GM18858 (cell line): Measurements from ENCODE around the gene COL5A1.

Experiments used
- ATAC-seq: cut with Tn5 transposase; IDR thresholded peaks from one replicate; pipeline ENCODE4 v1.9.1; 2021; ENCODE audit not compliant: unreplicated experiment

The COL5A1 gene

DNA sequence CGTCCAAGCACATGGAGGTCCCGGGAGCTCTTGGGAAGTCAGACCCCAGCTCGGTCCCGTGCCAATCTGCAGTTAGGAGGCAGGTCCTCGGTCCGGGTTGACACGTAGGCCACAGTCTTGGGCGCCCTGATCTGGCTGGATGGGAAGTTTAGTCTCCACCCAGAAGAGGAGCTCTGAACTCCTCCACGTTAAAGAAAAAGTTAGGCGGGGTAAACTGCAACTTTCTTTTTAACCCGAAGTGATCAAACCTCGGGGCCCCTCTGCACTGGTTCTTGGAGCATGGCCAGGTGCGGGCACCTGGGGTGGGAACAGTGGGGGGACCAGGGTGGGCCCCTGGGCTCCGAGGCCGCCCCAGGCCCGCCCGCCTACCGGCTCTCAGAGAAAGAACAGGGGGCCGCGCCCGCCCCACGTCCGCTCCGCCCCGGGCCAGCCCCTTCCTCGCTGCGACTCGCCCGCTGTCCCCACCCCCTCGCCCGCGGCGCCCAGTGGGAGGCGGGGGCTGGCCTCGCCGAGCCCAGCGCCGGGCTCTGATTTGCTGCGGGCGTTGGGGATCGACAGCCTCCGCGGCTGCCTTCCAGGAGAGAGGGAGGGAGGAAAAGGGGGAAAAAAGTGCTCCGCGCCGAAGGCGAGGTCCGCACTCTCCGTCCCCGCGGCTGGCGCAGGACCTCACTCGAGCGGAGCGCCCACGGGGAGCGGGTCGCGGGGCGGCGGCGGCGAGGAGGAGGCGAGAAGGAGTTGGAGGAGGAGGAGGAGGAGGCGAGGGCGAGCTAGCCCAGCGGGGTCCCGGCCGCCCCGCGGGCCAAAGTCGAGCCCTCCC lies at the start of gene COL5A1:
Gene COL5A1, plus strand, starts transcription at position 631 of the 817 bp plus-strand sequence. CDS start 385 bp downstream, outside the sequence.
- ATAC-seq = no peak

DNA sequence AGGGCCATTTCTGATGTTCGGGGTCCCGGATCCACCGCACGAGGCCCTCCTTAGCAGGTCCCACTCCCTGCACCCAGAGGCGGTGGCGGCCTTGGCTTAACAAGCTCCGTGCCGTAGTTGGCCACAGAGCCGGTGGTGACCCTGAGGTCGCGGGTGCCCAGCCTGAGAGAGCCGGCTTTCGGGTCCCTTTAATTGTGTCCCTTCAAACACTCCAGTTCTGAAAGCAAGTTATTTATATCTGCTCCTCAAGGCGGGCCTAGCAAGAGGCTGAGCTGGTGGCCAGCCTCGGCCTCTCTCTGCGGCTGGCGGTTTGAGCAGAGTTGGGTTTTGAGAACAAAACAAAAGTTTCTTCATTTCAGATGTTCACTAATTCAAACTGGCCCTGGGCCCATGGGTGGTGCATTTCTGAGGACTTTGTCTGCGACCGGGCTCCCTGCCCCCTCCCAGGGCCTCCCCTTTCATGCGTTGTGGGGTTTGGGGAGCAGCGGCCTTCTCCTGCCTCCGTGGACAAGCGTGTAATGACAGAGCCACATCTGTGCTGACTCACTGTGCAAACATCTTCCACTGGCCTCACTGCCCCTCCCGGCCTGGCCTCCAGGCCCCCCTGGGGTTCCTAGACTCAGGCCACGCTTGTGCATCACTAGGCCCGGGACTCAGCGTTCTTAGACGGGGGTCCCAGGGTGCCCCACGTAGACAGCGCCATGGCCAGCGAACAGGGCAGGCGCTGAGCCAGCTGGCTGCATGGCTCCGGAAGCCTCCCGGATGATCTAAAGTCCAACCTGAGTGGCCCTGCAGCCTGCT lies 49.4 kb upstream of the COL5A1 start:
- no peak for ATAC-seq

DNA sequence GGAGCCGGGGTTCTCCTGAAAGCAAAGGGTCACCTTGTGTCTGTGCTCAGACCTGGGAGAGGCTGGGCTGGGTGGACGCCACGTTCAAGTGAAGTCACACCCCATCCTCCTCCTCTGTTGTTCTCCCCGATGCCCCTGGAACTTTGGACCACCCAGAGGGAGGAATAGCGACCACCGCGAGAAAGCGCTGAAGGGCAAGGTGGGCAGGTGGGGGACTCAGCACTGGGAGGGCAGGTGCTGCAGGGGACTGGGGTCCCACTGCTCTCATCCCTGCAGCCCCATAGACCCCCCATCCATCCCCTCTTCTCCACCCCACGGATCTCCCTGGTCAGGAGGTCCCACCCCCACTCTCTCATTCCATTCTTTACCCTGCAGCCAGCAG lies 48.8 kb upstream of the COL5A1 start:
- no peak for ATAC-seq

DNA sequence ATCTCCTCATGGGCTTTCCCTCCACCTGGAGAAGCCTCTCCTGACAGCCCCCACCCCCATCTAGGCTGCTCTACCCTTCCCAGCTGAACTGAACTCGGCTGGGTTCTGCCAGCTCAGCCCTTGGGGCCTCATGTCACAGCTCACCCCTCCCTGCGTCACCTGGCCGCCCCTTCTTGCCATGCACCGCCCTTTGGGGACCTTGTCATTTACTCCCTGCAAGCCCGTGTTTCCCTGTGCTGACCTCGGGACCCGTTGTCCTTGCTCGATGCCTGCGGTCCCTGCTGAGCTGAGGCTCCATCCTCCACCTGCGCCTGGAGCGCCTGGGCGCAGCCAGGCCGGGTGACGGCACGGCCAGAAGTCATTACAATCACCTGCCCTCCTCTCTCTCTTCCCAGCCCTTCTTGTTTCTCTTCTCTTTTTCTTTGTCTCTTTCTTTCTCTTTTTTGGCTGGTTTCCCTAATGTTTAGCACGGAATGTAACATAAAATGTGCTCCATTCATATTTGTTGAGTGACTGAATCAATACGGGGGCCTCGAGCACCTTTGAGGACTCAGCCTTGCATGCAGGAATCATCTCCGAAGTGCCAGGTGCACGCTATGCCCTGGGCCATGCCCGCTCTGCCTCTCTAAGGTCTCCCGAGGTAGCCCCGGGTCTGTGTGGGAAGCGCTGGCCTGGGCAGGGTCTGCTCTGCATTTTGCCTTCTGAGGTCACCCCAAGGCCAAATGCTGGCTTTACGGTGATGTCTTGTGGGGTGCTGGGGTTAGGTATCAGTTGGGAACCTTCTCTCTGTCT lies 48.1 kb upstream of the COL5A1 start:
- ATAC-seq = no peak

DNA sequence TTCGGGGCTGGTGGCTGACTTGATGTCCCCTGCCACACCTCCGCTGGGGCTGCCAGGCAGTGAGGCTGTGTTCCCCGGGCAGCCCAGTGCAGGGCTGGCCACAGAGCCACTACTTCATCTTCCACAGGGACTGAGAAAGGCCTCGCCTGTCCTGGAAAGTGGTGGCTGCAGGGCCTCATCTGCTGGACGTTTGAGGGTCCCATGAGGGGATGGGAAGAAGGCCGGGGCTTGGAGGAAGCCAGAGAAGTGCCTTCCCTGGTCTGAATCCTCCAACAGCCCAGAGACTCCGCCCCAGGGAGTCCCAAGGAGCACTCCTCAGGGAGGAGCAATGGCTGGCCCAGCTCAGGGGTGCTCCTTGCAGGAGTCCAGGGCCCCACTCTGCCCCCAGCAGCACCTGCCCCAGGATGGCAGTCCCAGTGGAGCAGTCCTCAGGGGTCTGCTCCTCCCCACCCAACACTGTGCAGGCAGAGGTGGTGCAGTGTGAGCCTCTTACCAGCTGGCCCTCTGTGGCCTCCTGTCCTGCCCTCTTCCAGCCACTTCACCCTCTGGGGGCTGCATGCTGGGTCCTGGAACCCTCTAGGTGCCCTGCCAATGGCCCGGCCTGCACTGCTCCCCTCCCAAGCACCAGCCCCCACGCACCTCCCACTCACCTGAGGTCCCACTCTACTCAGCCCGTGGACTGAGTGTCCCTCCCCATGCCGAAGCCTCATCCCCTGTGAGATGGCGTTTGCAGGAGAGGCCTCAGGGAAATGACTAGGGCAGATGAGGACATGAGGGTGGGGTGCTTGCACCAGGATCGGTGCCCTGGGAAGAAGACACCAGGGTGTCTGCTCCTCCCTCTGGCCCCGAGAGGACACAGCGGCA lies 47.3 kb upstream of the COL5A1 start:
- ATAC-seq = no peak

DNA sequence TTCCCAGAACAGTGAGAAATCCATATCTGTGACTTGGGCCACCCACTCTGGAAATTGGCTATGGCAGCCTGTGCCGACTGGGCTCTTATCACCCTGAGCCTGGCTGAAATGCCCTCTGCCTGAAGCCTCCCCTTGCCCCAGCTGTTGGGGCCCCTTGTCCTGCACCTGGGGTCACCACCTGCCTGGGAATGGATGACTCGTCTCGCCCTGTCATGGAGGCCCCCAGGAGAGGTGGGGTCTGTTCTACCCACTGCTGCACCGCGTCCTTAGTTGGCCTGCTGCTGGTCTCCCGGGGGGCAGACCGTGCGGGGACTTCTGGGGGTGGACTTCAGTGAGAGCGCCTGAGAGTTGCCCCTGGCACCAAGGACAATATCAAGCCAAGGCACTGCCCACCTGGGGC lies 46.6 kb upstream of the COL5A1 start:
- no peak for ATAC-seq

DNA sequence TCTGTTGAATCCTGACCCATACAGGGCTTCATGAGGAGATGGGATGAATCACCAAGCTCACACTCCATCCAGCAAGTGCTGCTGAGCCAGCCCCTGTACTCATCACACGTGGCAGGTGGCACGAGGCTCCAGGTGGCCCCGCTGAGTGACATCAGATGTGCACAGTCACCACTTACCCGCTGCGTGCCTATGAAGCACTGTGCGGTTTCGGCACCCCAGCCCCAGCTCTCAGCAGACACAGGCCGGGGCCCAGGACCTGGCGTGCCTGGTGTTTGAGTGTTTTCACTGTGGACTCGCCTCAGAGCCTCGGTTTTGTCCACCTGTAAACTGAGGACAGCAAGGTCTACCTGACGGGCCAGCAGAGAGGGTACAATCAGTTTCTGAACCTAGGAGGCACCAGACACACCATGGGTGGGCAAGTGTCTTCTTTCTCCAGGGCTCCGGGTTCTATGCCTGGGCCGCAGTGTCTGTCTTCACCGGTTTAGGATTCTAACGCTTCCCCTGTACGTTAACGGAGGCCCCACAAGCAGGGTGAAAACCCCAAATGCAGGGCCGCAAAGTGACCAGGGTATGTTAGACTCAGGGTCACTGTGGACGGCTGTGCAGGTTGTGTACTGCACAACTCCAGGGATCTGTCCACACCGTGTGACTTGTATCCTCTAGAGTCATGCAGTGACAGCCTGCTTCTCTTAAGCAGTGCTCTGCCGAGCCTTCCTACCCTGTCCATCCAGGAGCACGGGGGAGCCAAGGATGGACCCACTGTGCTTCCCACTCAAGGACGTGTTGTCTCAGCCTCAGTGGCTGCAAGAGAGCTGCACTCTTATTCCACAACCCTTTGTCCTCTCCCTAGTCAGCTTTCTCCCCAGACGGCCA lies 44.3 kb upstream of the COL5A1 start:
- ATAC-seq = no peak

DNA sequence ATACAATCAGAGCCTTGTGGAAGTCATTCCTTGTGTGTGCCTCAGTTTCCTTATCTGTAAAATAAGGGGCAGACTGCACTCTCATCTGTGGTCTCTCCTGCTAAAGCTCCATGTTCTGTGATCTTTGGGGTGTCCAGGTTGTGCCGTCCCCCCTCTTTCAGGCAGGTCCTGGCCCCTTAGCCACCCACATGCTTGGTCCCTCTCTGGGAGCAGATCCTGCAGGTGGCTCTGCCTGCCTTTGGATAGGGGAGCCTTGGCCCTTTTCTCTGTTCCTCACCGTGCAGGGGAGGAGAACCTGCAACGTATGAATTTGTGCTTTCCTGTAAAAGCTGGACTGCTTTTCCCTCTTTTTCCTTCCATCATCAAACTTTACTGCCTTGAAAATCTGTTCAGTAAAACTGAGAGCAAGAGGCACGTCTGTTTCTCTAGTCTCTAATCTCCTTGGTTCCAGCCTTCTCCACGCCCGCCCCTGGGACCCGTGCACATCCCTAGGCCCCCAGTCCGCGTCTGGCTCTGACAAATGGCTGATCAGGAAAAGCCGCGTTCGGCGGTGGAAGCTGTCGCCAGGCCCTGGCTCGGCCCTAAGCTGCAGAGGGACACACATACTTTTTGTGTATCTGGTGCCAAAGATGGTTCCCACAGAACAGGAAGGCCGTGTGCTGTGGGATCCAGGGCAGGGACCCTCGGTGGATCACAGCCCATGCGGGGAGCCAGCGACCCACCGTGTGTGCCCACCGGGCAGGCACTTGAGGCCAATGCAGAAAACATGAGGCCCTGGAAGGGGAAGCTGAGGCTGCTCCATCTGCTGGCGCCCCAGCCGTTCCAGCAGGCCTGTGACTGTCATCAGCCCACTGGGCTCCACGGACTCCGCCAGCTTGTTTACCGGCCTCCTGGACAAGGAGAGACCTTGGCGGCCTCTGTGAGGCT lies 43.4 kb upstream of the COL5A1 start:
- ATAC-seq = no peak

DNA sequence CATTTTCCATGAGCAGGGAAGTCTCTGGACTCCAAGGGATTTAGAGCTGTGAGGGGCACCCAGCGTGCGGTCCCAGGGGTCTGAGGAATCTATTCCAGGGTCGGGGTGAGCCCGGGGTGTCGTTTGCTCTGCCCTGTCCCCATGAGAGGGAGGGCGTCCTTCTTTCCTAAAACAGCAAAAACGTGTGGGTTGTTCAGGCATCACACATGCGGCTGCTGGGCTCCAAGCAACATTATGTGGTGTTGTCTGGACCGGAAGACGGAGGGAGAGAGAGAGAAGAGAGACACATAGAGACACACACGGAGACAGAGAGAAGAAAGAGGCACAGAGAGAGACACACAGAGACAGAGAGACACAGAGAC lies 42.7 kb upstream of the COL5A1 start:
- ATAC-seq = no peak

DNA sequence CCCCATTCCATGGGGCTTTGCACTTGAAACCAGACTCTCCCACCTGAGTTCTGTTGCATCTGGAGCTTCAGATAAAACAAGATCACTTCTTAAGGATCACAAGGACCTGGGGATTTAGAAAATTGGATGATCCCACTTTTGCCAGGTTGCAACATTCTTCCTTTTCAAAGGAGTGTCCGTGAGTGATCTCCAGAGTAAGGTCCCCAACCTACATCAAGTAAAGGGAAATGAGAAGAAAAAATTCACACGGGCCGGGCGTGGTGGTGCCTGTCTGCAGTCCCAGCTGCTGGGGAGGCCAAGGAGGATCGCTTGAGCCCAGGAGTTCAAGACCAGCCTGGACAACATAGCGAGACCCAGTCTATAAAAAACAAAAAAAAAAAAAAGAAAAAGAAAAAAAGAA lies 41.2 kb upstream of the COL5A1 start:
- no peak for ATAC-seq

DNA sequence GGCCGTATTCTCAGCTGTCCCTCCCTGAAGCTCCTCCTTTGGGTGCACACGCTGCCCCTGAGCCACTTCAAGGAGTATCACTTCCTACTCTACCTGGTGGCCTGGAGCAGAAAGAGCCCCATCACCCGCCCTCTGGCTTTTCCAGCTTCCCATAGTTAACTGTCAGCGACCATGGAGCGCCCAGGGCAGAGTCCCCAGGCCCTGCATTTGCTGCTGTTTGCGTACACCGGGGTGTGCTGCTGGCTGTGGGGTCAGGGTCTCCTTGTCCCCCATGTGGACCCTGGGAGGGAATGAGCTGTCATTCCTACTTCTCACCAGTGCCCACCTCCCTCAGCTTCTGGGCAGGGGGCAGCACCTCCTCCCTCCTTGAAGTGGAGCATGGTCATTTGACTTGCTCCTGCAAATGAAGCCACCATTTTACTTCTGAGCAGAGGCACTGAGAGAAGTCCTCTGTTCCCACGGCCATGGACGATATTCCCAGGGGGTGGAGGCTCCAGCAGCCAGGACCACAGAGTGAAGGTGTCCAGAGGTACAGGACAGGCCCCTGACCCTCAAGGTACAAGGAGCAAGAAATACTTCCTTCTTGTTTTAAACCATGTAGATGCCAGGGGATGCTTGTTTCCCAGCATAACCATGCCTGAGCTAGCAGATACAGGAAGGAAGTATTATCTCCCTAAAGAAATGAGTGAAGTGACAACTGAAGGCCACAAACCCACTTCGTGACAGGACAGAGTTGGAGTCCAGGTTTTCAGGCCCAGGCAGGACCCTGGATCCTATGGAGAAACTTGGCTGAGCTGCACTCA lies 40.6 kb upstream of the COL5A1 start:
- ATAC-seq = no peak

DNA sequence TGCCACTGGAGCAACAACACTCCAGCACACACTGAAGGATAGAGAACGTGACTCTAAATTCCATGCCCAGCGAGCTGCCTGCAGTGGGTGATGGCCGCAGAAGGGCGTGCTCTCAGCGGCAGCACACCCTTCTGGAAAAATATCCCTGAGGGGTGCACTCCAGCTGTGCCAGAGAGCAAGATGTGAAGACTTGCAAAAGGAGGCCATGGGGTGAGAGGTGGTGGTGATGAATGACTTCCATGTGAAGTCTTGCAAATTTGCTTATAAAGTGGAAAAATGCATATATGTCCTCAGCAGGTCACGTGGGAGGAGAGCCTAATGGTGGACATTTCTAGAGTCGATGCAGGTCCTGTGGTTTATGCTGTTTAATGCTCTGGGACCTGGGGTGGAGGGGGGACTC lies 39.8 kb upstream of the COL5A1 start:
- ATAC-seq = no peak

DNA sequence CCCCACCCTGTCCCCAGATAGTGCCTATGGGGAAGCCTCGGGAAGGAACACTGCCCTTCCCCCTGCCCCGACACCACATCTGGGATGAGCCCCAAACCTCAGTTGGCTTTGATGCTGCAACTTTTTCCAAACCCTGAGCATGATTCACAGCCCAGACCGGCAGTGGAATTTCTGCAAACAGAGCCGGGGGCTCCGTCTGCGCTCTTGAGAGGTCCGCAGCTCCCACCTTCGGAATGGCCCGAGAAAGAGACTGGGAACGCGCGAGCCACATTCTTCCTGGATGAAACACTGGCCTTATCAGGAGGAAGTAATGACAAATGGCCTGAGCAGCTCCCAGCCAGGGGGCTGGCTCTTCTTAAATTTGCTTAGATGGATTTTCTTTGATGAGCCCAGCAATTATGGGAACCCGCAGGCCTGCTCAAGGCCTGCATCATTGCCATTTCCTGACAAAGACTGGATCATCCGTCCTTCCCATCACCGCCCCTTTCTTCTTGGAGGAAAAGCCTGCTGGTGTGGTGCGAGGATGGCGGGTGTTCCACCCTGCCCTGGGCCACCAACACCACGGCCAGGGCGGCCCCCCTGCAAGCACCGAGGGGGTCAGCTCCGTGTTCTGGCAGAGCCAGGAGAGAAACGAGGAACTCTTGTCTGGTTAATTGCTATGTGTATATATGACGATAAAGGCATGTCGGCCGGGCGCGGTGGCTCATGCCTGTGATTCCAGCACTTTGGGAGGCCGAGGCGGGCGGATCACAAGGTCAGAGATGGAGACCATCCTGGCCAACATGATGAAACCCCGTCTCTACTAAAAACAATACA lies 38.8 kb upstream of the COL5A1 start:
- ATAC-seq = no peak

DNA sequence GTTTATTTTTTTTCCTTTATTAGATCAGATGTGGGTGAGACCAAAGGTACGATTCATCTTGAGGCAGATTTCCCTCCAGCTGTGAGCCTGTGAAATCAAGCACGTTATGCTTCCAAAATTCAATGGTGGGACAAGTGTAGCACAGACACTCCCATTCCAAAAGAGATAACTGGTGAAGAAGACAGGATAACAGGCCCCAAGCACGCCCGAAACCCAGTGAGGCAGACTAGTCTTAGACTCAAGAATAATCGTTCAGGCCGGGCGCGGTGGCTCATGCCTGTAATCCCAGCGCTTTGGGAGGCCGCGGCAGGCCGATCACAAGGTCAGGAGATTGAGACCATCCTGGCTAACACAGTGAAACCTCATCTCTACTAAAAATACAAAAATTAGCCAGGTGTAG lies 36.8 kb upstream of the COL5A1 start:
- no peak for ATAC-seq

DNA sequence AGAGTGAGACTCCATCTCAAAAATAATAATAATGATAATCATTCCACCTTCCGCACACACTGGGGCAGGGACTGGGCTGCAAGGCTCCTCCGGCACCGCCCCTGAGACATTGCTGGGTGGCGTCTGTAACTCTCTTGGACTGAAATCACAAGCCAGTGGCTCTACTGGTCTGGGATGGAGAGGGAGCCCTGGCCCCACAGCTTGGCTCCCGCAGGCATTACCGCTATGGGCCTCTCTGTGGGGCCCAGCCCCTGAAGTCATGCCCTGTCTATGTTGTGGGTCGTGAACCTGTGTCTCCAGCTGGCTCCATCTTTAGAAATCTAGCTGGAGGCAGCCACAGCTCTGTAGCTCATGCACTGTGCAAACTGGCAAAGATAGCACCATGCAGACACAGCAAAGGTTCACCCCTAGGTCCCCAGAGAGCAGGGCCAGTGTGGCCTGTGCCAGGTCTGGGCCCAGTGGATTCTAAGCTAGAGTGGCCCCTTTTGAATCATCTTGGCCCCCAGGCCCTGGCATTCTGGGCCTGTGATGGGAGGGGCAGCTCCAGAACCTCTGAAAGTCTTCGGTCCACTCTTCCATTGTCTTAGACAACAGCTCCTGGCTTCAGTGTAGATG lies 36.1 kb upstream of the COL5A1 start:
- no peak for ATAC-seq

DNA sequence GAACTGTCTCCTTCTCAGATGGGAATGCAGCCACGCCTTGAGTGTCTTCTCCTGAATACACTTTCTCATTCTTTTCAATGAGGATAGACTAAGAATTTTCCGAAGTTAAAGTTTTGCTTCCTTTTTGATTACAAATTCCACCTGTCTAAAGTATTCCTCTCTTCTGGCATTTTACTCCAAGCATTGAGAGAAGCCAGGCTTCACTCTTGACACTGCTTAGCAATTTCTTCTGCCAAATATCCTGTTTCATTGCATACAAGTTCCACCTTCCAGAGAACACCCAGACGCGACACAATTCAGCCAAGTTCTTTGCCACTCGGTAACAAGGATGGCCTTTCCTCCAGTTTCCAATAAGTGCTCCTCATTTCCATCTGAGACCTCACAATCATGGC lies 35.6 kb upstream of the COL5A1 start:
- ATAC-seq = no peak
